LNCaP clone FGC (cell line): ENCODE measurements around the gene MACROD2.

Experiments
- DNase-seq: peaks from one replicate; pipeline ENCODE4 v3.0.0-alpha.2; 2011; ENCODE audit warnings: low read depth
- H3K4me3 ChIP-seq: 2 replicates; pipeline ENCODE4 v1.5.1; 2011; ENCODE audit warnings: mild to moderate bottlenecking, low read depth, low read length, control low read depth
- CTCF ChIP-seq: IDR thresholded peaks from 2 replicates; pipeline ENCODE4 v1.5.1; 2012; ENCODE audit warnings: mild to moderate bottlenecking; ENCODE audit not compliant: control insufficient read depth, insufficient read depth; ENCODE audit errors: extremely low read depth

The MACROD2 gene

GRCh38 chr20:15986690-15987089 is 1991.4 kb downstream of the MACROD2 start:
- no peak overlapping the region for H3K4me3 ChIP-seq
- DNase-seq = no peak
- TF ChIP-seq CTCF = no peak

- TF ChIP-seq CTCF = no peak
Observed at GRCh38 chr20:15991279-15991678, 1996.0 kb downstream of the MACROD2 start.

GRCh38 chr20:15992564-15992963 is 1997.2 kb downstream of the MACROD2 start:
- H3K4me3 ChIP-seq = no peak overlapping the region
- TF ChIP-seq CTCF = no peak
- DNase-seq = no peak

More at GRCh38 chr20:15991279-15991678, 1996.0 kb downstream of the MACROD2 start:
- H3K4me3 ChIP-seq = no peak overlapping the region
- DNase-seq = no peak

GRCh38 chr20:16000112-16000511 is 2004.8 kb downstream of the MACROD2 start:
- no peak overlapping the region for H3K4me3 ChIP-seq
- DNase-seq = no peak
- TF ChIP-seq CTCF = no peak

- no peak for TF ChIP-seq CTCF
- no peak overlapping the region for H3K4me3 ChIP-seq
- DNase-seq = no peak
Observed at GRCh38 chr20:16001286-16001685, 2006.0 kb downstream of the MACROD2 start.

GRCh38 chr20:16003310-16003709 is 2008.0 kb downstream of the MACROD2 start:
- no peak for TF ChIP-seq CTCF
- no peak overlapping the region for H3K4me3 ChIP-seq
- DNase-seq = no peak

- DNase-seq = no peak
- H3K4me3 ChIP-seq = no peak overlapping the region
- no peak for TF ChIP-seq CTCF
Observed at GRCh38 chr20:16004108-16004854, 2009.0 kb downstream of the MACROD2 start.
